ENCODE results near the gene GFPT2.

GFPT2 gene

GRCh38 chr5:180336234-180337020 lies 16.7 kb downstream of the GFPT2 start:
- peaks cover 2% of the 10 kb centered on the region for H3K4me1 ChIP-seq (ENCODE audit: control insufficient read depth, low read depth, low read length)
- H3K4ac ChIP-seq (ENCODE audit: low read depth, low read length): no peak overlapping the region
- H3K18ac ChIP-seq (ENCODE audit: low read length): no peak overlapping the region
- no peak for DNase-seq
- no peak overlapping the region for H2BK15ac ChIP-seq (replicated peaks; ENCODE audit: low read depth)
- H3K4me2 ChIP-seq (ENCODE audit: low read length): no peak overlapping the region
- H3K4me3 ChIP-seq (ENCODE audit: low read length): no peak overlapping the region
- no peak overlapping the region for H3K23ac ChIP-seq (ENCODE audit: low read length)
- H3K79me2 ChIP-seq (ENCODE audit: control insufficient read depth, insufficient read depth, low read length): peaks cover 10% of the 10 kb centered on the region
- H3K27me3 ChIP-seq (ENCODE audit: insufficient read depth, low read length, poor library complexity): no peaks in the 10 kb centered on the region
- H2AK5ac ChIP-seq (ENCODE audit: low read length): no peak overlapping the region
- H3K9ac ChIP-seq (ENCODE audit: low read length): no peak overlapping the region
- H2BK120ac ChIP-seq (ENCODE audit: low read depth, low read length): no peak overlapping the region
- H3K79me1 ChIP-seq (ENCODE audit: low read length): peaks cover 2% of the 10 kb centered on the region
- H4K8ac ChIP-seq (ENCODE audit: low read depth, low read length): no peak overlapping the region
- H3K36me3 ChIP-seq (ENCODE audit: control insufficient read depth, insufficient read depth, low read length): peaks cover 14% of the 10 kb centered on the region
- no peak overlapping the region for H4K5ac ChIP-seq (ENCODE audit: low read length)
- H3K27ac ChIP-seq (ENCODE audit: low read depth, low read length): no peak overlapping the region
- WGBS (ENCODE audit: extremely low coverage, insufficient coverage, low lambda C conversion rate): 100% methylated on average over 2 of the region's 34 CpGs
- H3K56ac ChIP-seq (ENCODE audit: low read length): no peak overlapping the region
- H2BK5ac ChIP-seq (ENCODE audit: low read length): no peak overlapping the region

GRCh38 chr5:180335614-180336233 lies 17.4 kb downstream of the GFPT2 start:
- no peak overlapping the region for H3K56ac ChIP-seq (ENCODE audit: low read length)
- H3K4me2 ChIP-seq (ENCODE audit: low read length): no peak overlapping the region
- H4K5ac ChIP-seq (ENCODE audit: low read length): no peak overlapping the region
- peaks cover 1% of the 10 kb centered on the region for H3K79me1 ChIP-seq (ENCODE audit: low read length)
- peaks cover 10% of the 10 kb centered on the region for H3K4me1 ChIP-seq (ENCODE audit: control insufficient read depth, low read depth, low read length)
- WGBS (ENCODE audit: extremely low coverage, insufficient coverage, low lambda C conversion rate): no CpG with 5 or more reads among the region's 19 CpGs
- no peak overlapping the region for H2AK5ac ChIP-seq (ENCODE audit: low read length)
- no peak overlapping the region for H2BK15ac ChIP-seq (replicated peaks; ENCODE audit: low read depth)
- DNase-seq: no peak
- no peak overlapping the region for H3K9ac ChIP-seq (ENCODE audit: low read length)
- peaks cover 6% of the 10 kb centered on the region for H3K79me2 ChIP-seq (ENCODE audit: control insufficient read depth, insufficient read depth, low read length)
- no peak overlapping the region for H3K4me3 ChIP-seq (ENCODE audit: low read length)
- no peak overlapping the region for H3K4ac ChIP-seq (ENCODE audit: low read depth, low read length)
- no peak overlapping the region for H2BK120ac ChIP-seq (ENCODE audit: low read depth, low read length)
- H3K27me3 ChIP-seq (ENCODE audit: insufficient read depth, low read length, poor library complexity): no peaks in the 10 kb centered on the region
- peaks cover 14% of the 10 kb centered on the region for H3K36me3 ChIP-seq (ENCODE audit: control insufficient read depth, insufficient read depth, low read length)
- H3K23ac ChIP-seq (ENCODE audit: low read length): no peak overlapping the region
- no peak overlapping the region for H3K18ac ChIP-seq (ENCODE audit: low read length)
- no peak overlapping the region for H4K8ac ChIP-seq (ENCODE audit: low read depth, low read length)
- no peak overlapping the region for H2BK5ac ChIP-seq (ENCODE audit: low read length)
- H3K27ac ChIP-seq (ENCODE audit: low read depth, low read length): no peak overlapping the region

- WGBS (ENCODE audit: extremely low coverage, insufficient coverage, low lambda C conversion rate): no CpG with 5 or more reads among the region's 15 CpGs
These were observed 18.2 kb downstream of the GFPT2 start for GRCh38 chr5:180334751-180335613.

GRCh38 chr5:180334176-180334575 lies 19.0 kb downstream of the GFPT2 start:
- no CpG with 5 or more reads among the region's 6 CpGs for WGBS (ENCODE audit: extremely low coverage, insufficient coverage, low lambda C conversion rate)
- Histone ChIP-seq H3K4ac (ENCODE audit: low read depth, low read length) (no peak overlapping the region), H3K27ac (ENCODE audit: low read depth, low read length) (no peak overlapping the region), H3K27me3 (ENCODE audit: insufficient read depth, low read length, poor library complexity) (no peaks in the 10 kb centered on the region), H3K36me3 (ENCODE audit: control insufficient read depth, insufficient read depth, low read length) (peaks cover 14% of the 10 kb centered on the region), H2BK120ac (ENCODE audit: low read depth, low read length) (no peak overlapping the region), H3K79me2 (ENCODE audit: control insufficient read depth, insufficient read depth, low read length) (no peaks in the 10 kb centered on the region), H3K4me2 (ENCODE audit: low read length) (no peak overlapping the region), H4K5ac (ENCODE audit: low read length) (no peak overlapping the region), H3K4me3 (ENCODE audit: low read length) (no peak overlapping the region), H2AK5ac (ENCODE audit: low read length) (no peak overlapping the region), H2BK15ac (replicated peaks; ENCODE audit: low read depth) (no peak overlapping the region), H3K9ac (ENCODE audit: low read length) (no peak overlapping the region), H3K56ac (ENCODE audit: low read length) (no peak overlapping the region), H4K8ac (ENCODE audit: low read depth, low read length) (no peak overlapping the region), H3K4me1 (ENCODE audit: control insufficient read depth, low read depth, low read length) (peaks cover 12% of the 10 kb centered on the region), H2BK5ac (ENCODE audit: low read length) (peak overlapping the region; percentile 49), H3K18ac (ENCODE audit: low read length) (no peak overlapping the region), H3K79me1 (ENCODE audit: low read length) (peaks cover 2% of the 10 kb centered on the region), H3K23ac (ENCODE audit: low read length) (no peak overlapping the region)
- DNase-seq: no peak

More at GRCh38 chr5:180334751-180335613, 18.2 kb downstream of the GFPT2 start:
- H2BK5ac ChIP-seq (ENCODE audit: low read length): no peak overlapping the region
- H3K4me2 ChIP-seq (ENCODE audit: low read length): no peak overlapping the region
- H3K27me3 ChIP-seq (ENCODE audit: insufficient read depth, low read length, poor library complexity): no peaks in the 10 kb centered on the region
- H3K79me2 ChIP-seq (ENCODE audit: control insufficient read depth, insufficient read depth, low read length): peaks cover 5% of the 10 kb centered on the region
- H2AK5ac ChIP-seq (ENCODE audit: low read length): no peak overlapping the region
- H2BK15ac ChIP-seq (replicated peaks; ENCODE audit: low read depth): no peak overlapping the region
- H3K4me3 ChIP-seq (ENCODE audit: low read length): no peak overlapping the region
- no peak overlapping the region for H4K5ac ChIP-seq (ENCODE audit: low read length)
- H3K79me1 ChIP-seq (ENCODE audit: low read length): no peaks in the 10 kb centered on the region
- no peak overlapping the region for H4K8ac ChIP-seq (ENCODE audit: low read depth, low read length)
- no peak overlapping the region for H3K56ac ChIP-seq (ENCODE audit: low read length)
- no peak overlapping the region for H3K4ac ChIP-seq (ENCODE audit: low read depth, low read length)
- H3K4me1 ChIP-seq (ENCODE audit: control insufficient read depth, low read depth, low read length): peaks cover 12% of the 10 kb centered on the region
- H3K9ac ChIP-seq (ENCODE audit: low read length): no peak overlapping the region
- no peak overlapping the region for H3K27ac ChIP-seq (ENCODE audit: low read depth, low read length)
- no peak overlapping the region for H3K23ac ChIP-seq (ENCODE audit: low read length)
- H2BK120ac ChIP-seq (ENCODE audit: low read depth, low read length): no peak overlapping the region
- peaks cover 14% of the 10 kb centered on the region for H3K36me3 ChIP-seq (ENCODE audit: control insufficient read depth, insufficient read depth, low read length)
- no peak for DNase-seq
- no peak overlapping the region for H3K18ac ChIP-seq (ENCODE audit: low read length)

GRCh38 chr5:180333661-180334060 lies 19.5 kb downstream of the GFPT2 start:
- H2BK5ac ChIP-seq (ENCODE audit: low read length): peak overlapping the region; percentile 49
- no peak overlapping the region for H2BK15ac ChIP-seq (replicated peaks; ENCODE audit: low read depth)
- H3K79me1 ChIP-seq (ENCODE audit: low read length): peaks cover 2% of the 10 kb centered on the region
- H3K56ac ChIP-seq (ENCODE audit: low read length): no peak overlapping the region
- no peak overlapping the region for H2AK5ac ChIP-seq (ENCODE audit: low read length)
- no peak for DNase-seq
- no peak overlapping the region for H3K4ac ChIP-seq (ENCODE audit: low read depth, low read length)
- no peak overlapping the region for H3K9ac ChIP-seq (ENCODE audit: low read length)
- WGBS (ENCODE audit: extremely low coverage, insufficient coverage, low lambda C conversion rate): no CpG with 5 or more reads among the region's 4 CpGs
- no peak overlapping the region for H3K23ac ChIP-seq (ENCODE audit: low read length)
- no peak overlapping the region for H3K18ac ChIP-seq (ENCODE audit: low read length)
- no peak overlapping the region for H3K27ac ChIP-seq (ENCODE audit: low read depth, low read length)
- no peak overlapping the region for H3K4me3 ChIP-seq (ENCODE audit: low read length)
- H2BK120ac ChIP-seq (ENCODE audit: low read depth, low read length): no peak overlapping the region
- no peaks in the 10 kb centered on the region for H3K79me2 ChIP-seq (ENCODE audit: control insufficient read depth, insufficient read depth, low read length)
- peaks cover 12% of the 10 kb centered on the region for H3K4me1 ChIP-seq (ENCODE audit: control insufficient read depth, low read depth, low read length)
- no peaks in the 10 kb centered on the region for H3K27me3 ChIP-seq (ENCODE audit: insufficient read depth, low read length, poor library complexity)
- H4K5ac ChIP-seq (ENCODE audit: low read length): no peak overlapping the region
- H3K36me3 ChIP-seq (ENCODE audit: control insufficient read depth, insufficient read depth, low read length): peaks cover 14% of the 10 kb centered on the region
- no peak overlapping the region for H3K4me2 ChIP-seq (ENCODE audit: low read length)
- no peak overlapping the region for H4K8ac ChIP-seq (ENCODE audit: low read depth, low read length)
